GM12873 (cell line): ENCODE results near the gene SHISA9.

Experiments used
- TF ChIP-seq, protein P1 (sequence below): IDR thresholded peaks from 2 replicates; pipeline ENCODE4 v1.5.1; 2012; ENCODE audit warnings: low read depth, mild to moderate bottlenecking, moderate library complexity, low read length, control low read depth; ENCODE audit not compliant: insufficient read depth; ENCODE audit errors: missing control alignments

The SHISA9 gene

DNA sequence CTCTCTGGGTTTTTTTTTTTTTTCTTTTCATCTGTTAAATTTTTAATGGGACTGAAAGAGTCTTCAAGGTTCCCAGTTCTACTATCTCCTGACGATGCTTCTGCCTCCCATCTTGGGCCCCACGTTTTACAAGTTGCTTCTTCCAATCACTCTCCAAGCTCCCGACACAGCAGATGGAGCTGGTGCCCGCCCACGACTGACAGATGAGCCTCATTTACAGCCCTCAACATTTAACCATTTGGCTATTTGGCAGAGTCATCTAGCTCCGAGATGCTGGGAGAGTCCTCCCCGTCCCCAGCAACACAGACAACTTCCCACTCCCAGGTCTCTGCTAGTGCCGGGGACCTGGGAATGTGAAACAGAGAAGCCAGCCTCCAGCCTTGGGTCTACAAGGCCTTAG lies 276.9 kb downstream of the SHISA9 start:
- TF ChIP-seq, protein P1, sequence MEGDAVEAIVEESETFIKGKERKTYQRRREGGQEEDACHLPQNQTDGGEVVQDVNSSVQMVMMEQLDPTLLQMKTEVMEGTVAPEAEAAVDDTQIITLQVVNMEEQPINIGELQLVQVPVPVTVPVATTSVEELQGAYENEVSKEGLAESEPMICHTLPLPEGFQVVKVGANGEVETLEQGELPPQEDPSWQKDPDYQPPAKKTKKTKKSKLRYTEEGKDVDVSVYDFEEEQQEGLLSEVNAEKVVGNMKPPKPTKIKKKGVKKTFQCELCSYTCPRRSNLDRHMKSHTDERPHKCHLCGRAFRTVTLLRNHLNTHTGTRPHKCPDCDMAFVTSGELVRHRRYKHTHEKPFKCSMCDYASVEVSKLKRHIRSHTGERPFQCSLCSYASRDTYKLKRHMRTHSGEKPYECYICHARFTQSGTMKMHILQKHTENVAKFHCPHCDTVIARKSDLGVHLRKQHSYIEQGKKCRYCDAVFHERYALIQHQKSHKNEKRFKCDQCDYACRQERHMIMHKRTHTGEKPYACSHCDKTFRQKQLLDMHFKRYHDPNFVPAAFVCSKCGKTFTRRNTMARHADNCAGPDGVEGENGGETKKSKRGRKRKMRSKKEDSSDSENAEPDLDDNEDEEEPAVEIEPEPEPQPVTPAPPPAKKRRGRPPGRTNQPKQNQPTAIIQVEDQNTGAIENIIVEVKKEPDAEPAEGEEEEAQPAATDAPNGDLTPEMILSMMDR, result no peak

DNA sequence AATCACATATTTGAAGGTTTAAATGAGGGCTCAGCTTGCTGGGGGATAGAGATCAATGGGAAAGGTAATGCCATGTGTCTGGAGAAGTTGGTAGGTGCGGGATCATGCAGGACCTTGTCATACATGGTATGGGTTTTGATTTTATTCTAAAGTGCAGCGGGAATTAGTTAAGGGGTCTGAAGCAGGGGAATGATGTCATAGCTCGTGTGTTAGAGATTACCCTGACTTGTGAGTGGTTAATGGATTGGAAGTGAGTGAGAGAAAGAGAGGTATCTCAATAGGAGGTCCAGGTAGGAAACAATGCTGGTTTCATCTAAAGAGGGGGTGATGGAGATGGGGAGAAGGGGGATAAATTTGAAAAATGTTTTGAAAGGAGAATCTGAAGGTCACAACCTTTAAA lies 280.0 kb downstream of the SHISA9 start:
- TF ChIP-seq, protein P1, result no peak

DNA sequence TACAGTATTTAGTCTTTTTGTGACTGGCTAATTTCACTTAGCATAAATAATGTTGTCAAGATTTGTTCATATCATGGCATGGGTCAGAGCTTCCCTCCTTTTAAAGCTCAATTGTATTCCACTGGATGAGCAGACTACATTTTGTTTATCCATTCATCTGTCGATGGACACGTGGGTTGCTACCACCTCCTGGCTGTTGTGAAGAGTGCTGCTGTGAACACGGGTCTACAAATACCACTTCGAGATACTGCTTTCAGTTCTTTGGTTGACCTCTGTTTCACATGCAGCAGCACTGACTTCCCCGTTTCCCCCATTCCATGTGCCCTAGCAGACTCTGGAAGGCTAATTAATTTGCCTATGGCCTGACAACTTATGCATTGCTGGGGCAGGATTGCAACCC lies 285.4 kb downstream of the SHISA9 start:
- TF ChIP-seq, protein P1, result no peak

DNA sequence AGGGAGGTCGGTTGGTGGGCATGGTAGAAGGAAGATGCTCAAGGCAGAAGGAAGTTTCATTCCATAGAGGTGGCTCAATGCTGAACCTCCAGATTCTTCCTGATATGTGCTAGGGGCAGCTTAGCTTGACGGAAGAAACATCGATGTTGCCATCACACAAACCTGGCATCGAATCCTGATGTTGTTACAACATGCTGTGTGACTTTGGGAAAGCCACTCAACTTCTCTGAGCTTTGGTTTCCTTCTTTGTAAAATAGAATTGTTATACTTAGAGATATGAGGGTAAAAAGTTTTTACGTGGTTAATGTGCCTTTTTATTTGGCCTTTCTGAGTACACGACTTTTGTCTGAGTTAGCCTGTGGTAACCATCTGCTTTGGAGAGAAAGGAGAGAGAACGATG lies 287.9 kb downstream of the SHISA9 start:
- TF ChIP-seq, protein P1, result no peak

DNA sequence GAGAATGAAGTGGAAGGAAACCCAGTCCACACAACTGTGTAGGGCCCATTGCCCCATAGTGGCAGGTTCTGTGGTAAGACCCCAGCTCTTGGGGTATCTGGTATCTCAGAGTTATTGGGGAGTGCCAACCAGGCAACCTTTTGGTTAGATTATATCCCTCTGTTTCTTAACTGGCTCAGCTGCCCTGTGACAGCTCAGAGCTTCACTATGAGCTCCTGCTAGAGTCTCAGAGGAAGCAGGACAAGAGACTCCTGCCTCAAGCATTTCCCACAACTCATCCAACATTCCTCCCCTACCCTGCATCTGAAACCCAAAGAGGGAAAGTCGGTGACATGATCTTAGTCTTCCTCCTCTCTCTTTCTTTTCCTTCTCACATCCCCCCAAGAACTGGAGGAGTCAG lies 292.3 kb downstream of the SHISA9 start:
- TF ChIP-seq, protein P1, result no peak

DNA sequence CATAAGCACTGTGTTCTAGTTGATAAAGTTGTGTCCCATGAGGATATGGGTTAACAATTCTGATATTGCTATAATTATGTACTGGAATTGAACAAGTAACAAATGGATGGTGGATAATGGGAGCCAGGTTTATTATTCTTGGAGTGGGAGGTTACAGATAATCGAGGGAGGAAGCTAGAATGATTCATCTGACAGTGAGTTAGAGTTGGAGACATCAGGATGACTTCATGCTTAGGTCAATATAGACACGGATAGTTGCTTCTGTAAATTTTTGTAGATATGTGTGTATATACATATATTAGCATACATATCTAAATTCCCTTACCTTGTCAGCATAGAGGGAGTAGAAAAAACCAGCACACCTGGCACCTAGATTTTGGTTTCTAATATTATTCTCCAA lies 293.4 kb downstream of the SHISA9 start:
- TF ChIP-seq, protein P1, result no peak

DNA sequence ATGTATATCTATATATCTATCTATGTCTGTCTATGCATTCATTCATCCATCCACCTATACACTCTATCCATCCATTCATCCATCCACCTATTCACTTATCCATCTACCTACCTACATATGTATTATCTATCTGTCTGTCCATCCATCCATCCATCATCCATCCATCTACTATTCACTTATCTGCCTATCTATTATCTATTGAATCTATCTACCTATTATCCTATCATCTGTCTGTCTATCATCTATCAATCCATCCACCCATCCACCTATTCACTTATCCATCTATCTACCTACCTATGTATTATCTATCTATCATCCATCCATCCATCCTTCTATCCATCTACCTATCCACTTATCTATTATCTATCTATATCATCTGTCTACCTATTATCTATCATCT lies 302.3 kb downstream of the SHISA9 start:
- TF ChIP-seq, protein P1, result no peak

DNA sequence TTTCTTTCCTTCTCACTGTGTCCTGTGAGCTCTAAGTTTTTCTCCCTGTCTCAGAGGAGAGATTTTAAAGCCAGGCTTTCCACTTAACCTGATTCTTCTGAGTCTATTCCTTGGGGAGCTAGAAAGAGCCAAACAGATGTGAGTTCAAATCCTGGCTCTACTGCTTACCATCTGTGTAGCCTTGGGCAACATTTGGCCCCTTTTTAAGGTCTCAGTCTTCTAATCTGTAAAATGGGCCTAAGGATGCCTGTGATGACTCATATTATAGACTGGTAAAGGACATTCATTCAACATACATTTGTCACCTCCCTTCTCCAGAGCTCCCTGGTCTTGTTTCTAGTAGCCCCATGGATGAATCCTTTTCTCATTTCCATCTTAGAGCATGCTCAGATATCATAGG lies 304.0 kb downstream of the SHISA9 start:
- TF ChIP-seq, protein P1, result no peak
